ENCODE results near the gene MIX23. TPM values are rescaled to one million over a fixed set of nuclear protein-coding genes. Genes with fewer than 3 reads are reported as not detected.

Gene MIX23
- polyA plus RNA-seq, 1 experiment = 21.7 TPM

GRCh38 chr3:122365073-122365472 lies 18.0 kb downstream of the MIX23 start:
- Histone ChIP-seq H3K4me3 (ENCODE audit: low read depth, low read length) (no peak overlapping the region), H3K27me3 (ENCODE audit: control insufficient read depth, insufficient read depth, low read length) (no peaks in the 10 kb centered on the region), H3K27ac (ENCODE audit: low read depth, low read length) (no peak overlapping the region), H3K9me3 (ENCODE audit: control insufficient read depth, insufficient read depth, low read length) (no peaks in the 10 kb centered on the region)
- DNase-seq (ENCODE audit: low read depth, low spot score) = no peak
- POLR2A ChIA-PET = no interaction called here
- CTCF ChIA-PET = interaction anchor here (0.7 kb wide), 1 partner anchor 264 kb away, joined by 4 read pairs; no protein-coding TSS in a partner anchor
- TF ChIP-seq CTCF (IDR thresholded peaks at IDR 0.05; ENCODE audit: low read depth, low read length) = no peak

- TF ChIP-seq CTCF (IDR thresholded peaks at IDR 0.05; ENCODE audit: low read depth, low read length) = no peak
- H3K4me3 ChIP-seq (ENCODE audit: low read depth, low read length) = no peak overlapping the region
- H3K9me3 ChIP-seq (ENCODE audit: control insufficient read depth, insufficient read depth, low read length) = no peaks in the 10 kb centered on the region
- CTCF ChIA-PET = interaction anchor here (0.7 to 1.0 kb wide), 2 partner anchors 20 to 263 kb away, joined by 3 to 4 read pairs; partner anchors contain the start of gene FAM162A
- POLR2A ChIA-PET = no interaction called here
- H3K27ac ChIP-seq (ENCODE audit: low read depth, low read length) = no peak overlapping the region
- no peak for DNase-seq (ENCODE audit: low read depth, low spot score)
- H3K27me3 ChIP-seq (ENCODE audit: control insufficient read depth, insufficient read depth, low read length) = no peaks in the 10 kb centered on the region
Observed at GRCh38 chr3:122364490-122364889, 18.5 kb downstream of the MIX23 start.

GRCh38 chr3:122362026-122362425 lies 21.0 kb downstream of the MIX23 start:
- ChIA-PET CTCF (interaction anchor here (0.6 to 1.2 kb wide), 2 partner anchors 22 to 815 kb away, joined by 3 to 4 read pairs; partner anchors contain the start of gene FAM162A), POLR2A (no interaction called here)
- no peak for DNase-seq (ENCODE audit: low read depth, low spot score)
- Histone ChIP-seq H3K27ac (ENCODE audit: low read depth, low read length) (no peak overlapping the region), H3K9me3 (ENCODE audit: control insufficient read depth, insufficient read depth, low read length) (no peaks in the 10 kb centered on the region), H3K27me3 (ENCODE audit: control insufficient read depth, insufficient read depth, low read length) (no peaks in the 10 kb centered on the region), H3K4me3 (ENCODE audit: low read depth, low read length) (no peak overlapping the region)
- TF ChIP-seq CTCF (IDR thresholded peaks at IDR 0.05; ENCODE audit: low read depth, low read length) = no peak

- Histone ChIP-seq H3K9me3 (ENCODE audit: control insufficient read depth, insufficient read depth, low read length) (no peaks in the 10 kb centered on the region), H3K27ac (ENCODE audit: low read depth, low read length) (no peak overlapping the region), H3K27me3 (ENCODE audit: control insufficient read depth, insufficient read depth, low read length) (no peaks in the 10 kb centered on the region), H3K4me3 (ENCODE audit: low read depth, low read length) (no peak overlapping the region)
- TF ChIP-seq CTCF (IDR thresholded peaks at IDR 0.05; ENCODE audit: low read depth, low read length) = no peak
- CTCF ChIA-PET = interaction anchor here (0.9 kb wide), 1 partner anchor 34 kb away, joined by 3 read pairs; no protein-coding TSS in a partner anchor
- POLR2A ChIA-PET = no interaction called here
- DNase-seq (ENCODE audit: low read depth, low spot score) = no peak
Observed at GRCh38 chr3:122358703-122359032, 24.4 kb downstream of the MIX23 start.

- H3K27ac ChIP-seq (ENCODE audit: low read depth, low read length) = no peak overlapping the region
- ChIA-PET CTCF (interaction anchor here (1.1 kb wide), 1 partner anchor 256 kb away, joined by 6 read pairs; no protein-coding TSS in a partner anchor), POLR2A (interaction anchor here (0.6 kb wide), 1 partner anchor 62 kb away, joined by 3 read pairs; no protein-coding TSS in a partner anchor)
- no peak for DNase-seq (ENCODE audit: low read depth, low spot score)
- no peak overlapping the region for H3K4me3 ChIP-seq (ENCODE audit: low read depth, low read length)
- no peaks in the 10 kb centered on the region for H3K9me3 ChIP-seq (ENCODE audit: control insufficient read depth, insufficient read depth, low read length)
- no peak for TF ChIP-seq CTCF (IDR thresholded peaks at IDR 0.05; ENCODE audit: low read depth, low read length)
- no peaks in the 10 kb centered on the region for H3K27me3 ChIP-seq (ENCODE audit: control insufficient read depth, insufficient read depth, low read length)
Observed at GRCh38 chr3:122357828-122358702, 25.0 kb downstream of the MIX23 start.
